GM19372 (cell line): ENCODE data around the gene MAN1B1.
"Not testable (repeated sequence)": the region's sequence is repeated elsewhere in the genome, so short reads cannot be mapped to it uniquely, and the experiment has no call there.

Experiments
- ATAC-seq: cut with Tn5 transposase; IDR thresholded peaks from one replicate; pipeline ENCODE4 v1.9.1; 2021; ENCODE audit warnings: mild to moderate bottlenecking, low read depth, moderate library complexity; ENCODE audit not compliant: unreplicated experiment

The MAN1B1 gene

GRCh38 chr9:137052293-137052692 lies 34.5 kb upstream of the MAN1B1 start:
- ATAC-seq, result no peak

- ATAC-seq, result no peak
Observed at GRCh38 chr9:137052998-137053943, 33.5 kb upstream of the MAN1B1 start.

GRCh38 chr9:137053944-137054931 lies 32.5 kb upstream of the MAN1B1 start, which contains the start of gene ENTPD2:
TSS of gene ENTPD2 (minus strand) at chr9:137054061. CDS start at chr9:137053997, 64 bp downstream.
- ATAC-seq, result no peak

GRCh38 chr9:137054932-137055384 lies 31.8 kb upstream of the MAN1B1 start:
- ATAC-seq, result no peak

GRCh38 chr9:137055385-137056364 lies 31.1 kb upstream of the MAN1B1 start:
- ATAC-seq, result no peak

GRCh38 chr9:137056739-137057415 lies 29.9 kb upstream of the MAN1B1 start:
- no peak for ATAC-seq

- ATAC-seq, result no peak
Observed at GRCh38 chr9:137057545-137057944, 29.2 kb upstream of the MAN1B1 start.

GRCh38 chr9:137058521-137059234 lies 28.1 kb upstream of the MAN1B1 start:
- ATAC-seq, result no peak

- ATAC-seq, result no peak
Observed at GRCh38 chr9:137062384-137062783, 24.4 kb upstream of the MAN1B1 start.

GRCh38 chr9:137062798-137063197 lies 24.0 kb upstream of the MAN1B1 start:
- not testable (repeated sequence) for ATAC-seq

- no peak for ATAC-seq
Observed at GRCh38 chr9:137063311-137064026, 23.3 kb upstream of the MAN1B1 start.

GRCh38 chr9:137064027-137064879 lies 22.5 kb upstream of the MAN1B1 start:
- ATAC-seq, result no peak

- ATAC-seq, result no peak
Observed at GRCh38 chr9:137064880-137065164, 22.0 kb upstream of the MAN1B1 start.

GRCh38 chr9:137065336-137065967 lies 21.3 kb upstream of the MAN1B1 start:
- ATAC-seq, result no peak

GRCh38 chr9:137066096-137066861 lies 20.5 kb upstream of the MAN1B1 start:
- no peak for ATAC-seq
